OCI-LY7 (cell line): ENCODE data around the gene B3GALT4.

Experiments used
- CTCF ChIP-seq: fragments of 200-600 bp; sonication (generic); conservative IDR thresholded peaks from 2 replicates; pipeline ENCODE4 v1.5.1; 2014; ENCODE audit warnings: mild to moderate bottlenecking, antibody characterized with exemption, low read length, moderate library complexity, mixed read lengths
- EZH2phosphoT487 ChIP-seq: fragments of 200-600 bp; sonication (generic); IDR thresholded peaks from 2 replicates; pipeline ENCODE4 v1.6.1; 2018; ENCODE audit warnings: low read depth, borderline replicate concordance, mild to moderate bottlenecking, mixed run types, antibody characterized with exemption, low read length, moderate library complexity, mixed read lengths

- TF ChIP-seq CTCF (peak; percentile 53), EZH2phosphoT487 (no peak)
Measured at GRCh38 chr6:33276864-33277662, at the start of gene B3GALT4.
